Naive thymus-derived CD4-positive, alpha-beta T cell (primary cell): ENCODE data around the gene SRP9. TPM values are rescaled to one million over a fixed set of nuclear protein-coding genes. Genes with fewer than 3 reads are reported as not detected.

Experiments
- ATAC-seq: fragments of 150-1000 bp; cut with Tn5 transposase; 2 replicates; pipeline ENCODE4 v1.10.0; 2021; ENCODE audit warnings: mild to moderate bottlenecking, moderate library complexity
- CTCF ChIA-PET: fragments of 350-600 bp; sonication (Branson Sonifier 250); formaldehyde crosslinking; loops from one replicate; lab custom pipeline; 2021; ENCODE audit warnings: antibody characterized with exemption; lab: Charles Lee
- POLR2A ChIA-PET: fragments of 350-600 bp; sonication (Branson Sonifier 250); formaldehyde crosslinking; loops from one replicate; lab custom pipeline; 2021; ENCODE audit warnings: antibody characterized with exemption, inconsistent platforms; lab: Charles Lee
- DNase-seq, 9 donors: peaks; one replicate each; pipeline versions ENCODE4 v3.0.0 to v3.0.0-alpha.2; 2020 to 2022; ENCODE audit warnings: mixed read lengths in 1 of 9
- H3K27ac ChIP-seq: one replicate; pipeline ENCODE4 v1.7.0; 2013; ENCODE audit warnings: mild to moderate bottlenecking, low read depth, low read length, moderate library complexity
- H3K27me3 ChIP-seq, 2 donors: one replicate each; pipeline ENCODE4 v1.7.0; 2013; ENCODE audit warnings: low read length in 2 of 2, mild to moderate bottlenecking in 2 of 2, moderate library complexity in 2 of 2; ENCODE audit not compliant: control insufficient read depth in 2 of 2, insufficient read depth in 2 of 2
- H3K36me3 ChIP-seq, 3 experiments: 1 replicate in 2 of 3; 2 replicates in 1 of 3; pipeline ENCODE4 v1.7.0; 2013; ENCODE audit warnings: low read length in 3 of 3, mild to moderate bottlenecking in 3 of 3, moderate library complexity in 1 of 3; ENCODE audit not compliant: insufficient read depth in 3 of 3, control insufficient read depth in 2 of 3
- H3K4me1 ChIP-seq, 2 donors: one replicate each; pipeline ENCODE4 v1.7.0; 2013; ENCODE audit warnings: low read length in 2 of 2, mild to moderate bottlenecking in 2 of 2, moderate library complexity in 1 of 2; ENCODE audit not compliant: control insufficient read depth in 2 of 2, insufficient read depth in 2 of 2
- H3K4me3 ChIP-seq: 2 replicates; pipeline ENCODE4 v1.7.0; 2013; ENCODE audit warnings: mild to moderate bottlenecking, low read length
- H3K9me3 ChIP-seq, 3 experiments: 1 replicate in 2 of 3; 2 replicates in 1 of 3; pipeline ENCODE4 v1.7.0; 2013; ENCODE audit warnings: low read length in 3 of 3; ENCODE audit not compliant: control insufficient read depth in 2 of 3
- H3K27ac Mint-ChIP-seq, 9 donors: one replicate each; pipeline ENCODE4 v1.8.0; 2020 to 2022; ENCODE audit warnings: mixed read lengths in 9 of 9, mild to moderate bottlenecking in 8 of 9, moderate library complexity in 5 of 9, inconsistent platforms in 2 of 9
- H3K27me3 Mint-ChIP-seq, 5 donors: one replicate each; pipeline ENCODE4 v1.8.0; 2021 to 2022; ENCODE audit warnings: mixed read lengths in 5 of 5, mild to moderate bottlenecking in 1 of 5
- H3K36me3 Mint-ChIP-seq, 5 donors: one replicate each; pipeline ENCODE4 v1.8.0; 2020 to 2022; ENCODE audit warnings: mixed read lengths in 5 of 5, mild to moderate bottlenecking in 3 of 5, inconsistent platforms in 1 of 5
- H3K4me1 Mint-ChIP-seq, 7 donors: one replicate each; pipeline ENCODE4 v1.8.0; 2020 to 2022; ENCODE audit warnings: mixed read lengths in 7 of 7, mild to moderate bottlenecking in 3 of 7, inconsistent platforms in 1 of 7
- H3K4me3 Mint-ChIP-seq, 10 donors: one replicate each; pipeline ENCODE4 v1.8.0; 2020 to 2022; ENCODE audit warnings: mild to moderate bottlenecking in 10 of 10, mixed read lengths in 10 of 10, moderate library complexity in 6 of 10, inconsistent platforms in 2 of 10
- H3K9me3 Mint-ChIP-seq, 11 donors: one replicate each; pipeline ENCODE4 v1.8.0; 2020 to 2022; ENCODE audit warnings: mixed read lengths in 11 of 11, mild to moderate bottlenecking in 4 of 11, inconsistent platforms in 1 of 11, moderate library complexity in 1 of 11
- intact Hi-C, 2 donors: fragments of 100-400 bp; cut with micrococcal nuclease; formaldehyde crosslinking; loops; one replicate each; pipeline ENCODE4 v1.15.1; 2023
- polyA plus RNA-seq, 2 donors: library from polyadenylated mRNA; unstranded; fragments of 300-500 nt; fragmentation: Illumina TruSeq; gene quantifications; one replicate each; pipeline ENCODE4 v1.2.3, GENCODE V29; 2021
- total RNA-seq, 6 experiments: library from RNA in 5 of 6; stranded (reverse) in 5 of 6; gene quantifications; 1 replicate in 5 of 6; 2 replicates in 1 of 6; pipeline ENCODE4 v1.2.3 and lab custom pipeline; 2021 to 2026

SRP9 gene
- total and polyA plus RNA-seq, 7 experiments from 2014 or later, result 76.1 to 349 (median 167) TPM

DNA sequence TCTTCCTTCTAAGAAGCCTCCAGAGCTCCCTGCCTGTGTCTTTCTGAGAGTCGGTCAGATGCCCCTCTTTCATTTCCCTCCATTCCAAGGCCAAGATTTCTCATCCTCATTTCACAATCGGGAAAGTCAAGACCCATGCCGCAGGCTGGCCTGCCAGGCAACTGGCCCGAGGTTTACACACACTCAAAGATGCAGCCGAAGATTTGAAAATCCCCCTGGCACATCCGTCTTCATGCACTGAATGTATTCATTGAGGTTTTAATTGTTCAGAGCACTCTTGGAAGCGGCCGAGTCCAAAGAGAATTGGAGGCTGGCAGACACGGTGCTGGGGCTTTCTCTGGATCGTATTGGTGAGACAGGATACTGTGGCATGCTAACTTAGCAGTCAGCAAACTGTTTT, 29.1 kb upstream of the SRP9 start:
- ChIA-PET CTCF (no interaction called here), POLR2A (no interaction called here)
- no peak overlapping the region for H3K4me3 Mint-ChIP-seq

DNA sequence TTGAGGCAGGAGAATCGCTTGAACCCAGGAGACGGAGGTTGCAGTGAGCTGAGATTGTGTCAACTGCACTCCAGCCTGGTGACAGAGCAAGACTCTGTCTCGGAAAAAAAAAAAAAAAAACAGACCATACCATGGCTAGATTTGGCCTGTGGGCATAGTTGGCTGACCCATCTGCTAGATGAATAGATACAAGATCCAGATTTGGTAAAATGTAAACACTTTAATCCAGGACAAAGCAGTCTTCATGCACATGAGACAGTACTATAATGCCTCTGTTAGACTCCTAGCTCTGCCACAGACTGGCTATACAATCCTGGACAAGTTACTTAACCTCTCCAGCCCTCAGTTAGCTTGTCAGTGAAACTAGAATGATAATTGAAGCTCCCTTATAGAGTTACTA, 27.9 kb upstream of the SRP9 start:
- intact Hi-C loops, result no loop called here
- no peaks in the 10 kb centered on the region for H3K27me3 ChIP-seq
- ATAC-seq, result no peak
- no peaks in the 10 kb centered on the region for H3K4me1 ChIP-seq
- POLR2A ChIA-PET, result interaction anchor here (1.4 kb wide), 1 partner anchor 28 kb away, joined by 5 read pairs; the partner anchor contains the start of gene SRP9
- no peaks in the 10 kb centered on the region for H3K9me3 Mint-ChIP-seq
- H3K36me3 ChIP-seq, result no peaks in the 10 kb centered on the region
- H3K27ac Mint-ChIP-seq, result no peak overlapping the region
- no peaks in the 10 kb centered on the region for H3K4me1 Mint-ChIP-seq
- no peak for DNase-seq
- CTCF ChIA-PET, result no interaction called here
- H3K27me3 Mint-ChIP-seq, result peaks cover 0 to 5% (median 0%) of the 10 kb centered on the region in 5 donors
- no peak overlapping the region for H3K27ac ChIP-seq
- no peak overlapping the region for H3K4me3 Mint-ChIP-seq
- no peak overlapping the region for H3K4me3 ChIP-seq
- H3K9me3 ChIP-seq, result no peaks in the 10 kb centered on the region
- H3K36me3 Mint-ChIP-seq, result no peaks in the 10 kb centered on the region

More for the DNA sequence above, 29.1 kb upstream of the SRP9 start:
- Histone ChIP-seq H3K27me3 (no peaks in the 10 kb centered on the region), H3K27ac (no peak overlapping the region), H3K4me3 (no peak overlapping the region), H3K4me1 (no peaks in the 10 kb centered on the region), H3K9me3 (no peaks in the 10 kb centered on the region), H3K36me3 (no peaks in the 10 kb centered on the region)
- no peak for ATAC-seq
- H3K27ac Mint-ChIP-seq, result no peak overlapping the region
- peaks cover 0 to 2% (median 0%) of the 10 kb centered on the region in 5 donors for H3K27me3 Mint-ChIP-seq
- no peaks in the 10 kb centered on the region for H3K36me3 Mint-ChIP-seq
- H3K9me3 Mint-ChIP-seq, result no peaks in the 10 kb centered on the region
- no peak for DNase-seq
- H3K4me1 Mint-ChIP-seq, result no peaks in the 10 kb centered on the region
- intact Hi-C loops, result no loop called here

DNA sequence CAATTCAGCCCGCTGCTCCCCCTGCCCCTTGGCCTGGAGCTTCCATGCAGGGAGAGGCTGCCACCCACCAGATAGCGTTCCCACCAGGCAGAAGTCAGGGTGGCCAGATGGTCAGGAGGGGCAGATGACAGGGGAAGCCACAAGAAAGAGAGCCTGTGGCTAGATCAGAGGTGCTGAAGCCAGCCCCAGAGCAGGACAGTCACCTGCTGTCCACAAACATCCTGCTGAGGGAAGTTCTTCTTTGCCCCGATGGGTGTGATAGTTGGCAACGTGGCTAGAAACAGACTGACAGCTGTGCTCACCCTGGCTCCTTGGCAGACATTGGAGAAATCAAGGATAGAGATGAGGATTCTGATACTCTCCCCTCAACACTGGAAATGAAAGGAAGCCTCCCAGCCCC, 27.2 kb upstream of the SRP9 start:
- Mint-ChIP-seq H3K27ac (no peak overlapping the region), H3K27me3 (peaks cover 0 to 5% (median 0%) of the 10 kb centered on the region in 5 donors), H3K9me3 (no peaks in the 10 kb centered on the region), H3K36me3 (no peaks in the 10 kb centered on the region), H3K4me1 (peaks cover 0 to 5% (median 0%) of the 10 kb centered on the region in 7 donors), H3K4me3 (no peak overlapping the region)
- CTCF ChIA-PET, result no interaction called here
- no peak overlapping the region for H3K27ac ChIP-seq
- ATAC-seq (no peak), DNase-seq (no peak)
- no peak overlapping the region for H3K4me3 ChIP-seq
- H3K9me3 ChIP-seq, result no peaks in the 10 kb centered on the region
- H3K36me3 ChIP-seq, result no peaks in the 10 kb centered on the region
- POLR2A ChIA-PET, result interaction anchor here (1.4 kb wide), 1 partner anchor 27 kb away, joined by 5 read pairs; the partner anchor contains the start of gene SRP9
- intact Hi-C loops, result no loop called here
- H3K27me3 ChIP-seq, result no peaks in the 10 kb centered on the region
- no peaks in the 10 kb centered on the region for H3K4me1 ChIP-seq

DNA sequence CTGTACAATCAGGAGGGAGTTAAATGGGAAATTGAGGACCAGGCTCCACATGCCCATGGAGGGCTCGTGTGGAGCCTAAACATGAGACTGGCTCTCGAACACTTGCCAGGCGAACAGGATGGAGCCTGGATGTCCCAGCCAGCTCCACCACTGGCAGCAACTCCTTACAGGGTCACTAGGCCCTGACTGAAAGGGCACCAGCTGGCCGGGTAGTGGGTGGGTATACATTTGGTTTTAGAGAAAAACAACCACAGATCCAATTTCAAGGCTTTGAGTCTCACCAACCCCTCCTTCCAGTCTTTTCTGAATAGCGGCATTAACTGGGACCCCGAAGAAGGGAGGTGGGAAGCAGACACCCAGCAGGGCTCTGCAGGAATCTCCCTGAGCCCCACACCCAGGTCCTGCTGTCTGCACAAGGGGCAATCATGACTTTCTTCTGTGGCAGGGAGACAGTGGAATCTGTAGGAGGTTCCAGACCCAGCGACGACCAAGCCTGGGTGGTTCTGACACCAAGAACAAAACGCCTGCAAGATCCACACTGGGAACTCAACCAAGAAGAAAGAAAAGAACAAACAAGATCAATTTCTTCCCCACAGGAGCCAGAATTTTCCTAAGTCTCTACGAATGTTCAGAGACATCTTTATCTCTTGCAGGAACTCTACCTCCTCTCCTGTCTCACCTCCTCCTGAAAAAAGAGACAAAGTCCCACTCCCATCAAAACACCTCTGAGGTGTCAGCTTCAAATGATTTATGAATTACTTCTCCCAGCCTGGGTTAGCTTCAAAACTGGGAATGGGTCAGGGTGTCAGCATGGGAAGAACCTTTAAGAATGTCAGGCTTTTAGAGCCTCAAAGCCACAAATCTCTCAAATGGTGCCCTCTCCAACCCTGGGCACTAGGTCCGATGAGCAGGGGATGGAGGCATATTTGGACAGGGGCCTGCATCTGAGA, 26.5 kb upstream of the SRP9 start:
- ChIA-PET POLR2A (no interaction called here), CTCF (no interaction called here)
- no peaks in the 10 kb centered on the region for H3K9me3 Mint-ChIP-seq
- no peaks in the 10 kb centered on the region for H3K27me3 ChIP-seq
- peak overlapping the region in 1 of 9 donors; percentile 78 for H3K27ac Mint-ChIP-seq
- no peaks in the 10 kb centered on the region for H3K36me3 Mint-ChIP-seq
- H3K27me3 Mint-ChIP-seq, result peaks cover 0 to 5% (median 0%) of the 10 kb centered on the region in 5 donors
- intact Hi-C loops, result no loop called here
- H3K4me1 ChIP-seq, result no peaks in the 10 kb centered on the region
- H3K27ac ChIP-seq, result no peak overlapping the region
- no peak for DNase-seq
- ATAC-seq, result no peak
- H3K4me3 ChIP-seq, result no peak overlapping the region
- H3K4me3 Mint-ChIP-seq, result no peak overlapping the region
- no peaks in the 10 kb centered on the region for H3K9me3 ChIP-seq
- H3K36me3 ChIP-seq, result no peaks in the 10 kb centered on the region
- peaks cover 0 to 9% (median 0%) of the 10 kb centered on the region in 7 donors for H3K4me1 Mint-ChIP-seq

DNA sequence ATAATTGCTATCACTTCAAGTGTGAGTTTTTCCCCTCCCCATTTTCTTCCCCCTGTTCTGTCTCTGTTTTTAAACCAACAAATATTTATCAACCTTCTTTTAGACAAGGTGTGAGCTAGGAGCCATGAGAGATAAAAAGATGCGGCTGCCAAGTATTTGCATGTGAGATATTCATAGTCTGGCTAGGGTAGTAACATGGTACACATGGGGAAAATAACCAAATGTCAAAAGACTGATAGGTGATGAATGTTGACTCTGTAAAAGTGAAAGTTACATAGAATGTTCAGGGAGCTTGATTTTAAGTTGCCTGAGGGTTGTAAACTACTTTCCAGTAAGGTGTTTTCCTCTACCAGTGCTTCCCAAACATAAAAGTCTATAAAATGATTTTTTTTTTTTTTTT, 25.4 kb upstream of the SRP9 start:
- ChIA-PET POLR2A (interaction anchor here (0.6 kb wide), 1 partner anchor 246 kb away, joined by 3 read pairs; no protein-coding TSS in a partner anchor), CTCF (interaction anchor here (0.8 kb wide), 1 partner anchor 130 kb away, joined by 3 read pairs; no protein-coding TSS in a partner anchor)
- Histone ChIP-seq H3K27me3 (no peaks in the 10 kb centered on the region), H3K9me3 (no peaks in the 10 kb centered on the region), H3K27ac (no peak overlapping the region), H3K4me3 (no peak overlapping the region), H3K4me1 (no peaks in the 10 kb centered on the region), H3K36me3 (no peaks in the 10 kb centered on the region)
- intact Hi-C loops, result no loop called here
- H3K4me1 Mint-ChIP-seq, result peaks cover 0 to 9% (median 0%) of the 10 kb centered on the region in 7 donors
- no peak for ATAC-seq
- H3K27me3 Mint-ChIP-seq, result peaks cover 0 to 5% (median 0%) of the 10 kb centered on the region in 5 donors
- DNase-seq, result no peak
- H3K36me3 Mint-ChIP-seq, result no peaks in the 10 kb centered on the region
- H3K27ac Mint-ChIP-seq, result no peak overlapping the region
- H3K4me3 Mint-ChIP-seq, result no peak overlapping the region
- H3K9me3 Mint-ChIP-seq, result no peaks in the 10 kb centered on the region

DNA sequence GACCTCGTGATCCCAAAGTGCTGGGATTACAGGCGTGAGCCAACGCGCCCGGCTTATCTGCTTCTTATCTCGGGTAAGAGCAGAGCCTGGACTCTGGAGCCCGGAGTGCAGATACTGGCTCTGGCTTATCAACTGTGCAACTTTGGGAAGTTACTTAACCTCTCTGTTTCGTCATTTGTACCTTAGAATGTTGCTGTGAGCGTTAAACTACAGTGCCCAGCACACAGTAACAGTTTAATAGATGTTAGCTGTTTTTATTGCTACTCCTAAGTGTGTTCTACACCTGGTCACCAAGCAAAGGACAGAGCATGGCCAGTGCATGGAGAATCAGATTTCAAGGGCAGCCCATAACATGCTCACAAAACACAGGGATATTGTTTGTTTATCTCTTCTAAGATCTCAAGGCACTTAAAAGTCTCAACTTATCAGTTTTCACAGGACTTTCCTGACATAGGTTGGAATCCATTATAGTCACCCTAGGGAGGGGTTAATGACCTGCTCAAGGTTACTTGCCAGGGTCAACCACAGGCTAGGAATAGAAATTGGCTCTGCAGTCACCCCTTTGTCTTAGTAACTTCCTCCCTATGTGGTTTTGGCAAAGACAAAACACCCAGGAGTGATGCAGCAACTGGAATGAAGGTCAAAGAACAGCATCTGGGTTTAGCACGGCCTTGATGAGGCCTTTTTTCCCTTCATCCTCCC, 22.5 kb upstream of the SRP9 start:
- no peak overlapping the region for H3K27ac ChIP-seq
- no peaks in the 10 kb centered on the region for H3K4me1 ChIP-seq
- no peak overlapping the region for H3K4me3 Mint-ChIP-seq
- ATAC-seq (no peak), DNase-seq (no peak)
- intact Hi-C loops, result no loop called here
- no peaks in the 10 kb centered on the region for H3K9me3 Mint-ChIP-seq
- H3K9me3 ChIP-seq, result no peaks in the 10 kb centered on the region
- no peaks in the 10 kb centered on the region for H3K36me3 Mint-ChIP-seq
- H3K27me3 Mint-ChIP-seq, result peaks cover 0 to 9% (median 0%) of the 10 kb centered on the region in 5 donors
- peaks cover 0 to 9% (median 0%) of the 10 kb centered on the region in 7 donors for H3K4me1 Mint-ChIP-seq
- no peaks in the 10 kb centered on the region for H3K36me3 ChIP-seq
- CTCF ChIA-PET, result no interaction called here
- H3K27ac Mint-ChIP-seq, result no peak overlapping the region
- POLR2A ChIA-PET, result no interaction called here
- H3K4me3 ChIP-seq, result no peak overlapping the region
- no peaks in the 10 kb centered on the region for H3K27me3 ChIP-seq
